GM18508 (cell line): ENCODE data around the gene GTF3A.

Source experiments
- ATAC-seq: cut with Tn5 transposase; IDR thresholded peaks from one replicate; pipeline ENCODE4 v1.9.1; 2021; ENCODE audit warnings: moderate number of reproducible peaks; ENCODE audit not compliant: insufficient read depth, unreplicated experiment

GTF3A gene

GRCh38 chr13:27446986-27447583 is 22.7 kb downstream of the GTF3A start:
- no peak for ATAC-seq

DNA sequence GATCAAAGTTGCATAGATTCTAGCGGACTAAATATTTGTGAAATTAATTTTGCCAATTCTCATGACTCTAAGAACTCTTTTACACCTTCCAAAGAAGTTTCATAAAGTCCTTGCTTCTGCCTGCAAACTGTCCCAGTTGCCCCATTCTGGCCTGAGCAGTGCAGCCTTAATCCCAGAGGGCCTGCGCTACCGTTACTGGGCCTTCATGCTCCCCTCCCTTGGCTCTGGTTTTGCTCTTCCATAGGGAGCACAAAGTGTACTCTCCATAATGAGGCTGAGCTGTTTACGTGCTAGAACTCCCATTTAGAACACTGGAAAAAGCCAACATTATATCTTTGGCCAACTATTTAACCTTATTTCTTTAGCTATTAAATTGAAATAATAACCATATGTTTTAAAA is 23.9 kb downstream of the GTF3A start:
- no peak for ATAC-seq

DNA sequence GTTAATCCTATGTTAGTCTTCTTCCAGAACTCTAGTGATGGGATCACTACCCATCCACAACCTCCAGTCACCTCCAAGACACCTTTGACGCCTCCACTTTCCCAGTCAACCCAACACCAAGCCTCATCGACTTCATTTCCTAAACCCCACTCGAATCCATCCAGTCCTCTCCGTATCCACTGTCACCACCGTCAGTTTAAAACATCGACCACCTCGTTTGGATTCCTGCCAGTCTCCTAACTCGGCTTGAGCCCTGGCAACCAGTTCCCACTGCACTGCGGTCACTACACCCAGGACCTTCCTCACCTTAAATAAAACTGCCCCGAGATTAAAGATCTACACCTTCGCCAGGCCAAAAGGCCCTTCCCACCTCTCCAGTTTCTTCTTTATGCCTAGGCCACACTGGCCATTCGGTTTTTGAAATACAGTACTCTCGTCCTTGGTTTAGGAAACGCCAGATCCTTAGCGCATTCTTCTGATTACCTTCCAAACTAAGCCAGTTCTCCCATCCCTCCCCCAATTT is 24.7 kb downstream of the GTF3A start:
- no peak for ATAC-seq

GRCh38 chr13:27449936-27450828 is 25.8 kb downstream of the GTF3A start, which contains the start of gene MTIF3:
MTIF3 (minus strand) TSS chr13:27450564; CDS start chr13:27440448, 10,116 bp downstream.
- peak; percentile 71 for ATAC-seq

GRCh38 chr13:27450921-27451471 is 26.6 kb downstream of the GTF3A start:
- no peak for ATAC-seq

- no peak for ATAC-seq
These were observed 31.0 kb downstream of the GTF3A start for GRCh38 chr13:27455331-27455855.

GRCh38 chr13:27461940-27462584 is 37.6 kb downstream of the GTF3A start:
- ATAC-seq, result no peak

DNA sequence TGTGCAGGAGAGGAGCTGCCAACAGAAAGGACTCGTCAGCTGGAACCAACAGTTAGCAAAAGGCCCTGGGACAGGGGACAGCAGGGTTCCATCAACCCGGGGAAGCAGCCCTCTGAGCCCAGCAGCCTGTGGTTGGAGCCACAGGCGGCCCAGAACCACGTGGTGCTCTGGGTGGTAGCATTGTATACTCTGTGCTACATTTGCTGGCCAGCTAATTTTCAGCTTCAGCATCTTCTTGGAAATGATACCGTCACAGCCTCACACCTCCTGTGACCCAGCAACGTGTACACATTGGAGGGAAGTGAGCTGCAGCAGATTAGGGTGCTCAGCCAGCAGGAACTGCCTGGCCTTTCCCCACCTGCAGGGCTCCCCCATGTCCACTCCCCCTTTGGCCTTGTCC is 39.1 kb downstream of the GTF3A start:
- ATAC-seq, result no peak

- ATAC-seq, result no peak
These were observed 41.2 kb downstream of the GTF3A start for GRCh38 chr13:27465611-27466010.

DNA sequence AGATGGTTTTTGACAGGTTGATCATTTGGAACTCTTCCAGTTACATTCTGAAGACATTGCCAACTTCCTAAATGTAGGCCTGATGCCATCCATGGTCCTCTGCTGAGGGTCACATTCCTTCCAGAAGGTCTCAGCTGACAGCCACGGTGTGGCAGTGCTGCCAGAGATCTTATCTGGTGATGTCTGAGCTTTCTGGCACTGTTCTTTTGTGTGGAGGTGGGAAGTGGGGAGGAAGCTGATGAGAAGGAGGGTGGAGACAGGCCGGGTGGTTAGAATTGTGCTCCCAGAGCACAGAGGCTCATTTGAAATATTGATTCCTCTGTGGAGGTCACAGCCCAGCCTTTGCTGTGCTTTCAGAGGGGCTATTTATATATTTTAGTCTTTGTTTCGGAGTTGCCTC is 42.1 kb downstream of the GTF3A start:
- ATAC-seq, result no peak

DNA sequence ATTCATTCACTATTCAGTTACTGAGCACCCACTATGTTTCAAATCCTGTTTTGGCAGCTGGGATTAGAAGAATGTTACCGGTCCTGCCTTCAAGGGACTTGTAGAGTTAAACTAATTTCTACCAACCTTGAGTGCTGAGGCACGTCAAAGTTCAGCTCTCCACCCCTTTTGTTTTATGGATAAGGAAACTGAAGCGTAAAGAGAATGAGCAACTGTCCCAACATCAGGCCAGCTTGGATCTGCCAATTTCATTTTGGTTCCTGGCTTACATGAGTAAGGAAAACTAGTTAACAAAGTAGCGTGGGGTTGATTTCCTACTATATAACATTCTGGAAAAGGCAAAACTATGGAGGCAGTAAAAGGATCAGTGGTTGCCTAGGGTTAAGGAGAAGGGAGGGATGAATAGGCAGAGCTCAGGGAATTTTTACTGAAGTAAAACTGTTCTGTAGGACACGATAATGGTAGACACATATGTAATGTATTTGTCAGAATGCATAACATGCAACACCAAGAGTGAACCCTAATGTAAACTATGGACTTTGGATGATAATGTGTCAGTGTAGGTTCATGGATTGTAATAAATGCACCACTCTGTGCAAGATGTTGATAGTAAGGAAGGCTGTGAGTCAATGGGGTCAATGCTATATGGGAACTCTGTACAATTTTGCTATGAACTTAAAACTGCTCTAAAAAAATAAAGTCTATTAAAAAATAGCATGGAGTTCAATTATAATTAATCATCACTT is 45.8 kb downstream of the GTF3A start:
- no peak for ATAC-seq

GRCh38 chr13:27472441-27472840 is 48.0 kb downstream of the GTF3A start:
- no peak for ATAC-seq

DNA sequence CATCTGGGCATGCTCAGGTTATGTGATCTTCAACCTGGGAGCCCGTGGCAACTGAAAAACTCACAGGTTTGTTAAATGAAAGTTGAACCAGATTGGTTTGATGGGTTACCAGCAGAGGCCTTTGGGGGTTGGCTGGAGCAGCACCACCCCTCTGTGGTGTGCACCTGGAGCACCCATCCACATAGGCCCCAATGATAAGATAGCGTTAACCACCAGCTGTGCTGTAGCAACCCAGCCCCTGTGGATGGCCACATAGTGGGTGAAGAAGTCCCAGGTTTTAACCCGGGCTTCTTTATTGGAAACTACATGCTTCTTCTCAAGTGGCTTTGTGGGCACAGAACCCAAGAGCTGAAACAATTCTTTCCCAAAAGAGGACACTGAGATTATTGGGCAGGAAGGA is 48.5 kb downstream of the GTF3A start:
- ATAC-seq, result no peak

DNA sequence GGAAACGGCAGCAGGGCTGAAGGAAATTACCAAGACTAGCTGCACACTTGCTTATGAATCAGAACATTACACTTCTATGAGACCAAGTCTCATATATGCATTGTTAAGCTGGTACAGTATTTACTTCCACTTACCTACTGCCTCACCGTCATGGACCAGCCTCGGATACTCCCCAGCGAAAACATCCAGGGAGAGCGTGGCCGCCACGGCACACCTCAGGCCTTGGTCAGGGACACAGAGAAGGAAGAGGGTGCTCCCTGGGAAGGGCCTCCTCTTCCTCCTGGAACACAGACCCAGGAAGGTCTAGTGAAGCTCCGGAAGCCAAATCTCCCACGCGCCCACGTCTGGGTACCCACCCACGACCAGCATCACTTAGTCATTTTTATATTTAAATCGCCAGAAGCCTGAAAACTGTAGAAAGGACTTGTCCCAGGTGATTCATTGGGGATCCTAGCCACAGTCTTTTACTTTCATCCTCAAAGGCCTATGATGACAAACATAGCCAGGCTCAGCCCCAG is 50.4 kb downstream of the GTF3A start:
- no peak for ATAC-seq

DNA sequence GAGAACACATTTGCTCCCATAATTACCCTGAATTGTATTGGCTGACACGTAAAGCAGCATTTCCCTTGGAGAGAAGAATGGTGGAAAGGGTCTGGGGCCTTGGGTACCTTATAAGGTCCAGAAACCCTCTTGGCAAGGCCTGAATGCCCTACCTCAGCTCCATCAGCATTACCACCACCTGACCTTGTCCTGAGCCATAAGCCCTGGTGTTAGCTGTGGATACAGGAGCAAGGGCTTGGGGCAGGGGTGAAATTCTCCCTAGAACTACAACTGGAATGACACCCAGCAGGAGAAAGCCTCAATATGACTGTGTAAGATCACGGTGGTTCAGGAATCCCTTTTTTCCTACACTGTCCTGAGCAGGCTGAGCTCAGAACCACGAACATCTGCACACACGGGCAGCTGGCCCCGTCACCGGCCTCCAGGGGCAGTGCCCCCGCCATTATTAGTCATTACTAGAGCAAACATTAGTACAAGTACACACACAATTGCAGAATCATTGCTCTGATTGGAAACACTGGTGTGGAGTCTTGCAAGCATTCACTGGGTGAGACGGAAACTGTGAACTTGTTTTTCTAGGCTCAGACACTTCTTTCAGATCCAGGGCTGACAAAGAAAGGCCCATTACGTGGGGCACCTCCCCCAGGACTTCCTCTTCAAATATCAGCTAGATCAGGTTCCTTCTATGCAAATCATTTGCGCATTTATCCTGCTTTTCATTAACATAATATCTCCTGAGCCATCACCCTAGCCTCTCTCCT is 52.7 kb downstream of the GTF3A start:
- ATAC-seq, result peak; percentile 77

DNA sequence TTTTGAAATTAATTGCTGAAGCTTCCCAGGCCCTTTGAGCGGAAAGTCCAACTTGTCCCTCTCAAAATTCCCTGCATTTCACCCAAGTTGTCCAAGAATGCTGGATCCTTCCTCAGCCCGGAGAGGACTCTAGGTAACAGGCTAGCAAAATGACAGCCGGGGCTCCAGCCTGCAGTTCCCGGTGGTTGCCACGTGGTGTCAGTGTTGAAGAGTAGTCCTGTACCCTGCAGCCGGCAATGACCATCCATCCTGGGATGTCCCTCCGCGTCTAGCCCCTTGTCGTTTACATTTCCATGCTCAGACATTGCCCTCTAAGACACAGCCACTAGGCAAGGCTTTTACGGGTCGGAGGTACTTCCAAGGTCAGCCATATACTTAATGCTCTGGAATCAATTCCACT is 57.3 kb downstream of the GTF3A start:
- no peak for ATAC-seq

DNA sequence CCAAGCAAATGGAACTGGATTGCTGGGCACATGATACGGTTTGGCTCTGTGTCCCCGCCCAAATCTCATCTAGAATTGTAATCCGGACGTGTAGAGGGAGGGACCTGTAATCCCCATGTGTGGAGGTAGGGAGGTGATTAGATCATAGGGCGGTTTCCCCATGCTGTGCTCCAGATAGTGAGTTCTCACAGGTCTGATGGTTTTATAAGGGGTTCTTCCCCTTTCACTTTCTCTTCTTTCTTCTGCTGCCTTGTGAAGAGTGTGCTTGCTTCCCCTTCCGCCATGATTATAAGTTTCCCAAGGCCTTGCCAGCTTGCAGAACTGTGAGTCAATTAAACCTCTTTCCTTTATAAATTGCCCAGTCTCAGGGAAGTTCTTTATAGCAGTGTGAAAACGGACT is 58.6 kb downstream of the GTF3A start:
- ATAC-seq, result peak; percentile 93

GRCh38 chr13:27483421-27483820 is 59.0 kb downstream of the GTF3A start:
- no peak for ATAC-seq
